KMS-11 (cell line): ENCODE results near the gene RAE1.
"Not testable (repeated sequence)": the region's sequence is repeated elsewhere in the genome, so short reads cannot be mapped to it uniquely, and the experiment has no call there.

ENCODE experiments used
- H2AFZ ChIP-seq: fragments of 200-600 bp; sonication (generic); 2 replicates; pipeline ENCODE4 v1.6.1; 2016; ENCODE audit warnings: antibody characterized with exemption, mixed run types, low read depth
- H3K27ac ChIP-seq: fragments of 200-600 bp; sonication (generic); 2 replicates; pipeline ENCODE4 v1.6.1; 2016; ENCODE audit warnings: mild to moderate bottlenecking, mixed run types
- H3K27me3 ChIP-seq: fragments of 200-600 bp; sonication (generic); 2 replicates; pipeline ENCODE4 v1.6.1; 2017; ENCODE audit warnings: mild to moderate bottlenecking, low read depth, mixed run types, moderate library complexity; ENCODE audit not compliant: insufficient read depth
- H3K36me3 ChIP-seq: fragments of 200-600 bp; sonication (generic); 2 replicates; pipeline ENCODE4 v1.6.1; 2017; ENCODE audit warnings: mild to moderate bottlenecking, mixed run types; ENCODE audit not compliant: insufficient read depth
- H3K4me1 ChIP-seq: fragments of 200-600 bp; sonication (generic); 2 replicates; pipeline ENCODE4 v1.6.1; 2016; ENCODE audit warnings: mild to moderate bottlenecking, low read depth, mixed run types; ENCODE audit not compliant: poor library complexity, severe bottlenecking
- H3K4me2 ChIP-seq: fragments of 200-600 bp; sonication (generic); 2 replicates; pipeline ENCODE4 v1.7.0; 2016; ENCODE audit warnings: mild to moderate bottlenecking, mixed run types
- H3K4me3 ChIP-seq: fragments of 200-600 bp; sonication (generic); IDR thresholded peaks from 2 replicates; pipeline ENCODE4 v1.6.1; 2017; ENCODE audit warnings: low read depth, low read length, mixed read lengths; ENCODE audit not compliant: insufficient read depth
- H3K79me2 ChIP-seq: fragments of 200-600 bp; sonication (generic); 2 replicates; pipeline ENCODE4 v1.6.1; 2016; ENCODE audit warnings: low read depth, mixed run types; ENCODE audit not compliant: insufficient read depth
- H3K9ac ChIP-seq: fragments of 200-600 bp; sonication (generic); 2 replicates; pipeline ENCODE4 v1.6.1; 2016; ENCODE audit warnings: mild to moderate bottlenecking, mixed run types
- H4K20me1 ChIP-seq: fragments of 200-600 bp; sonication (generic); 2 replicates; pipeline ENCODE4 v1.6.1; 2016; ENCODE audit warnings: mild to moderate bottlenecking, mixed run types; ENCODE audit not compliant: insufficient read depth
- TF ChIP-seq, protein P1 (sequence below): fragments of 200-600 bp; sonication (generic); conservative IDR thresholded peaks from 2 replicates; pipeline ENCODE4 v1.6.1; 2017; ENCODE audit warnings: low read depth, mild to moderate bottlenecking, antibody characterized with exemption, low read length, moderate library complexity, mixed read lengths

Gene RAE1

GRCh38 chr20:57347393-57347792, 3.7 kb upstream of the RAE1 start:
- Histone ChIP-seq H3K9ac (no peak overlapping the region), H3K4me1 (peaks cover 9% of the 10 kb centered on the region), H2AFZ (no peak overlapping the region), H4K20me1 (no peaks in the 10 kb centered on the region), H3K36me3 (no peaks in the 10 kb centered on the region), H3K4me2 (no peak overlapping the region), H3K27me3 (no peaks in the 10 kb centered on the region), H3K27ac (no peak overlapping the region), H3K4me3 (no peak overlapping the region), H3K79me2 (peaks cover 13% of the 10 kb centered on the region)
- TF ChIP-seq, protein P1, sequence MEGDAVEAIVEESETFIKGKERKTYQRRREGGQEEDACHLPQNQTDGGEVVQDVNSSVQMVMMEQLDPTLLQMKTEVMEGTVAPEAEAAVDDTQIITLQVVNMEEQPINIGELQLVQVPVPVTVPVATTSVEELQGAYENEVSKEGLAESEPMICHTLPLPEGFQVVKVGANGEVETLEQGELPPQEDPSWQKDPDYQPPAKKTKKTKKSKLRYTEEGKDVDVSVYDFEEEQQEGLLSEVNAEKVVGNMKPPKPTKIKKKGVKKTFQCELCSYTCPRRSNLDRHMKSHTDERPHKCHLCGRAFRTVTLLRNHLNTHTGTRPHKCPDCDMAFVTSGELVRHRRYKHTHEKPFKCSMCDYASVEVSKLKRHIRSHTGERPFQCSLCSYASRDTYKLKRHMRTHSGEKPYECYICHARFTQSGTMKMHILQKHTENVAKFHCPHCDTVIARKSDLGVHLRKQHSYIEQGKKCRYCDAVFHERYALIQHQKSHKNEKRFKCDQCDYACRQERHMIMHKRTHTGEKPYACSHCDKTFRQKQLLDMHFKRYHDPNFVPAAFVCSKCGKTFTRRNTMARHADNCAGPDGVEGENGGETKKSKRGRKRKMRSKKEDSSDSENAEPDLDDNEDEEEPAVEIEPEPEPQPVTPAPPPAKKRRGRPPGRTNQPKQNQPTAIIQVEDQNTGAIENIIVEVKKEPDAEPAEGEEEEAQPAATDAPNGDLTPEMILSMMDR = no peak

DNA sequence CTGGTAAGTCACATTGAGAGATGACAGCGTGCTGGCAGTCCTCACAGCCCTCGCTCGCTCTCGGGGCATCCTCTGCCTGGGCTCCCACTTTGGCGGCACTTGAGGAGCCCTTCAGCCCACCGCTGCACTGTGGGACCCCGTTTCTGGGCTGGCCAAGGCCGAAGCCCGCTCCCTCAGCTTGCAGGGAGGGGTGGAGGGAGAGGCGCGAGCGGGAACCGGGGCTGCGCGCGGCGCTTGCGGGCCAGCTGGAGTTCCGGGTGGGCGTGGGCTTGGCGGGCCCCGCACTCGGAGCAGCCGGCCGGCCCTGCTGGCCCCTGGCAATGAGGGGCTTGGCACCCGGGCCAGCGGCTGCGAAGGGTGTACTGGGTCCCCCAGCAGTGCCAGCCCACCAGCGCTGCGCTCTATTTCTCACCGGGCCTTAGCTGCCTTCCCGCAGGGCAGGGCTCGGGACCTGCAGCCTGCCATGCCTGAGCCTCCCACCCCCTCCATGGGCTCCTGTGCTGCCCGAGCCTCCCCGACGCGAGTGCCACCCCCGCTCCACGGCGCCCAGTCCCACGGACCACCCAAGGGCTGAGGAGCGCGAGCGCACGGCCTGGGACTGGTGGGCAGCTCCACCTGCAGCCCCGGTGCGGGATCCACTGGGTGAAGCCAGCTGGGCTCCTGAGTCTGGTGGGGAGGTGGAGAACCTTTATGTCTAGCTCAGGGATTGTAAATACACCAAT, 2.7 kb upstream of the RAE1 start:
- not testable (repeated sequence) for H3K36me3 ChIP-seq, H3K27ac ChIP-seq, H2AFZ ChIP-seq, H3K4me3 ChIP-seq, H3K27me3 ChIP-seq, H3K4me2 ChIP-seq, H3K9ac ChIP-seq, H4K20me1 ChIP-seq
- H3K4me1 ChIP-seq = peaks cover 14% of the 10 kb centered on the region
- H3K79me2 ChIP-seq = peaks cover 23% of the 10 kb centered on the region

GRCh38 chr20:57348922-57349574, 2.0 kb upstream of the RAE1 start:
- peaks cover 30% of the 10 kb centered on the region for H3K79me2 ChIP-seq
- H2AFZ ChIP-seq, H4K20me1 ChIP-seq, H3K4me2 ChIP-seq, H3K9ac ChIP-seq, H3K4me3 ChIP-seq, H3K36me3 ChIP-seq, H3K27me3 ChIP-seq, H3K27ac ChIP-seq: not testable (repeated sequence)
- H3K4me1 ChIP-seq = peaks cover 14% of the 10 kb centered on the region

GRCh38 chr20:57350081-57350710, 859 bp upstream of the RAE1 start:
- no peak overlapping the region for H3K4me2 ChIP-seq
- H3K27me3 ChIP-seq = no peaks in the 10 kb centered on the region
- peak overlapping the region; percentile 28; the same call in 1 of the 2 replicates for H2AFZ ChIP-seq
- H3K36me3 ChIP-seq = peaks cover 10% of the 10 kb centered on the region; the same call in 1 of the 2 replicates
- peaks cover 39% of the 10 kb centered on the region for H3K79me2 ChIP-seq
- TF ChIP-seq, protein P1 = no peak
- H3K4me3 ChIP-seq = no peak overlapping the region
- H3K27ac ChIP-seq = no peak overlapping the region
- no peaks in the 10 kb centered on the region for H4K20me1 ChIP-seq
- H3K4me1 ChIP-seq = peaks cover 14% of the 10 kb centered on the region
- H3K9ac ChIP-seq = no peak overlapping the region

DNA sequence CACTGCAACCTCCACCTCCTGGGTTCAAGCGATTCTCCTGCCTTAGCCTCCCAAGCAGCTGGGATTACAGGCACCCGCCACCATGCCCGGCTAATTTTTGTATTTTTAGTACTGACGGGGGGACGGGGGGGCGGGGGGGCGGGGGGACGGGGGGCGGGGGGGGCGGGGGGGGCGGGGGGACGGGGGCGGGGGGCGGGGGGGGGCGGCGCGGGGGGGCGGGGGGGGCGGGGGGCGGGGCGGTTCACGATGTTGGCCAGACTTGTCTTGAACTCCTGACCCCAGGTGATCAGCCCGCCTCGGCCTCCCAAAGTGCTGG, 371 bp upstream of the RAE1 start:
- Histone ChIP-seq H3K4me2 (peak overlapping the region; percentile 92; the same call in 1 of the 2 replicates), H3K79me2 (peaks cover 39% of the 10 kb centered on the region), H2AFZ (peak overlapping the region; percentile 75; the same call in 1 of the 2 replicates), H3K36me3 (peaks cover 15% of the 10 kb centered on the region; the same call in 1 of the 2 replicates), H3K9ac (peak overlapping the region; percentile 90), H3K4me1 (peaks cover 14% of the 10 kb centered on the region), H3K27ac (peak overlapping the region; percentile 72)
- H4K20me1 ChIP-seq, H3K4me3 ChIP-seq, H3K27me3 ChIP-seq: not testable (repeated sequence)
